GM13976 (cell line): ENCODE data around the gene ZDHHC15.
"Not testable (repeated sequence)": the region's sequence is repeated elsewhere in the genome, so short reads cannot be mapped to it uniquely, and the experiment has no call there.

Source experiments
- DNase-seq: peaks from one replicate; pipeline ENCODE4 v3.0.0; 2012; ENCODE audit warnings: low spot score
- CTCF ChIP-seq: IDR thresholded peaks from 2 replicates; pipeline ENCODE4 v1.5.1; 2012; ENCODE audit warnings: borderline replicate concordance, mild to moderate bottlenecking; ENCODE audit not compliant: insufficient read depth; ENCODE audit errors: extremely low read depth, missing control alignments, control extremely low read depth
- in situ Hi-C: fragments of 300-500 bp; cut with MboI; formaldehyde crosslinking; loops from one replicate; pipeline ENCODE4 v1.12.0; 2022; ENCODE audit warnings: low sequenced_read_pairs, mixed read lengths, inconsistent platforms; ENCODE audit not compliant: unreplicated experiment

ZDHHC15 gene

GRCh38 chrX:75421688-75422230, 101.1 kb downstream of the ZDHHC15 start:
- DNase-seq = no peak
- in situ Hi-C loops = no loop called here
- TF ChIP-seq CTCF = no peak

GRCh38 chrX:75407153-75407552, 115.7 kb downstream of the ZDHHC15 start:
- in situ Hi-C loops = not testable (repeated sequence)

GRCh38 chrX:75390470-75390869, 132.4 kb downstream of the ZDHHC15 start:
- in situ Hi-C loops = no loop called here
- TF ChIP-seq CTCF = no peak
- DNase-seq = no peak

More at GRCh38 chrX:75407153-75407552, 115.7 kb downstream of the ZDHHC15 start:
- not testable (repeated sequence) for DNase-seq

GRCh38 chrX:75369721-75370120, 153.1 kb downstream of the ZDHHC15 start:
- no peak for DNase-seq
- in situ Hi-C loops = no loop called here
- no peak for TF ChIP-seq CTCF

GRCh38 chrX:75366861-75367260, 156.0 kb downstream of the ZDHHC15 start:
- DNase-seq = no peak
- TF ChIP-seq CTCF = no peak
- in situ Hi-C loops = no loop called here

GRCh38 chrX:75365243-75365975, 157.4 kb downstream of the ZDHHC15 start:
- in situ Hi-C loops = no loop called here
- DNase-seq = no peak
- TF ChIP-seq CTCF = no peak

GRCh38 chrX:75361788-75362187, 161.0 kb downstream of the ZDHHC15 start:
- in situ Hi-C loops = no loop called here
- no peak for DNase-seq

GRCh38 chrX:75348601-75349000, 174.2 kb downstream of the ZDHHC15 start:
- in situ Hi-C loops, DNase-seq: not testable (repeated sequence)

More at GRCh38 chrX:75361788-75362187, 161.0 kb downstream of the ZDHHC15 start:
- no peak for TF ChIP-seq CTCF
